ENCODE measurements around the gene NRCAM. TPM values are rescaled to one million over a fixed set of nuclear protein-coding genes. Genes with fewer than 3 reads are reported as not detected.
A peak's percentile ranks its signal among the peaks of the same experiment; 100 is the strongest.

Gene NRCAM
- total and polyA plus RNA-seq, 12 donors: 0.08 to 1.3 (median 0.38) TPM

DNA sequence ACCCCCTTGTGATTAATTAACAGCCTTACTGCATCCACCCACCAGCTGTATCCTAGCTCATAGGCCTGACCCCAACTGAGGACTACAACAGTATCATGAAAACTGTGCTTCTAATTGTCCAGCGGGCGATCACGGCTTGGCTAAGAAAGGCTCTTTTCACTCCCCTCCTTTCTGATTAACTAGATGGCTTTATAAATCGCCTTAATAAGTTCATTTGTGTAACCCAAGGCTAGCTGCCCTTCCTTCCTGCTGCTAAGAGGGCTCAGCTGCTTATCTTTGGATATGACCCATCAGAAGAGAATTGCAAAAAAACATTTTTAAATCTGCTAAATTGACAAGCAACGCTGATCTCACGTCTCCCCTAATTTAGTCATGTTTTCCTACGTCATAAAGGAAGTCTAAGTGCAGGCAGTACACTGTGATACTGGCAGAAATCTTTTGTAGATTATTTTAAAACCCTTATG, 163.1 kb downstream of the NRCAM start:
- peak in 2 of 8 donors; percentile 10 to 70 for ATAC-seq
- WGBS, 2 donors: 57 to 66% methylated on average over 7 of the region's 7 CpGs

GRCh38 chr7:108292541-108292940, 163.7 kb downstream of the NRCAM start:
- Histone ChIP-seq H3K27ac (peak overlapping the region in 1 of 10 donors; percentile 1), H3K4me3 (no peak overlapping the region), H3K4me1 (peaks cover 0 to 9% (median 0%) of the 10 kb centered on the region in 9 donors), H3K36me3 (no peaks in the 10 kb centered on the region), H3K27me3 (peaks cover 0 to 15% (median 0%) of the 10 kb centered on the region in 7 donors), H3K9me3 (no peaks in the 10 kb centered on the region)
- ATAC-seq: peak in 2 of 8 donors; percentile 17 to 41
- TF ChIP-seq, protein P1, sequence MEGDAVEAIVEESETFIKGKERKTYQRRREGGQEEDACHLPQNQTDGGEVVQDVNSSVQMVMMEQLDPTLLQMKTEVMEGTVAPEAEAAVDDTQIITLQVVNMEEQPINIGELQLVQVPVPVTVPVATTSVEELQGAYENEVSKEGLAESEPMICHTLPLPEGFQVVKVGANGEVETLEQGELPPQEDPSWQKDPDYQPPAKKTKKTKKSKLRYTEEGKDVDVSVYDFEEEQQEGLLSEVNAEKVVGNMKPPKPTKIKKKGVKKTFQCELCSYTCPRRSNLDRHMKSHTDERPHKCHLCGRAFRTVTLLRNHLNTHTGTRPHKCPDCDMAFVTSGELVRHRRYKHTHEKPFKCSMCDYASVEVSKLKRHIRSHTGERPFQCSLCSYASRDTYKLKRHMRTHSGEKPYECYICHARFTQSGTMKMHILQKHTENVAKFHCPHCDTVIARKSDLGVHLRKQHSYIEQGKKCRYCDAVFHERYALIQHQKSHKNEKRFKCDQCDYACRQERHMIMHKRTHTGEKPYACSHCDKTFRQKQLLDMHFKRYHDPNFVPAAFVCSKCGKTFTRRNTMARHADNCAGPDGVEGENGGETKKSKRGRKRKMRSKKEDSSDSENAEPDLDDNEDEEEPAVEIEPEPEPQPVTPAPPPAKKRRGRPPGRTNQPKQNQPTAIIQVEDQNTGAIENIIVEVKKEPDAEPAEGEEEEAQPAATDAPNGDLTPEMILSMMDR (IDR thresholded peaks at IDR 0.05): no peak
- intact Hi-C loops (cut with DNase I): no loop called here
- 77 to 79% methylated on average over 3 of the region's 3 CpGs for WGBS, 2 donors
- no peak for DNase-seq

More for the DNA sequence above, 163.1 kb downstream of the NRCAM start:
- Histone ChIP-seq H3K27ac (peak overlapping the region in 1 of 10 donors; percentile 1), H3K4me3 (no peak overlapping the region), H3K36me3 (no peaks in the 10 kb centered on the region), H3K27me3 (peaks cover 0 to 11% (median 0%) of the 10 kb centered on the region in 7 donors), H3K4me1 (peaks cover 0 to 9% (median 0%) of the 10 kb centered on the region in 9 donors), H3K9me3 (no peaks in the 10 kb centered on the region)
- no peak for DNase-seq
- intact Hi-C loops (cut with DNase I): no loop called here
- TF ChIP-seq, protein P1 (IDR thresholded peaks at IDR 0.05): no peak

DNA sequence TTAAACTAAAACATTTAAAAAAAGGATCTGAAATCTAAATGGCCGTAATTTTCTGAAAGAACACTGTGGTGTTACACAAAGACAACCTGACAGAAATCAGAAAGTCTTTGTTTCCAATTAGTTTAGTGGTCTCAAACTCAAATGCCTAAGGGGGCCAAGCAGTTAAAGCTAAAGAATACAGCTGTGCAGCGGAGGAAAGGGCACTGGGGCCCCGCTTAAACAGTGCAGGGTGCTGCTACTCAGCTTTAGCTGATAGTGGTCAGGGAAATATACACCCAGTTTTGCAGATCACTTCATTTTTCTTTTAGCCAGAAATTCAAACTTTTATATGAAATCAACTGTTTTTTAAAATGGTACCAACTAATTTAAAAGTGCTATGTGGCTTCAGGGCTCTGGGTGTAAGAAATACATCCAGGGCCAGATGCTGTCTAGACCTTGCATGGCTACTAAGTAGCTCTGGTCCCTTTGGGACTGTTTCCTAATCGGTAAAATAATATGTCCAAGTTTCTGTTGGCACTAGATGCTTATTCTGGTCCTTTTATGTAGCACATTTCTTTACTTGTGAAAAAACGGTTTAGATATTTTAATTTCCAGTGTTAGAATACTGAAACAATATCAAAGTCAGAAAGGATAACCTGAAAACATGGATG, 164.3 kb downstream of the NRCAM start:
- TF ChIP-seq, protein P1 (IDR thresholded peaks at IDR 0.05): no peak

DNA sequence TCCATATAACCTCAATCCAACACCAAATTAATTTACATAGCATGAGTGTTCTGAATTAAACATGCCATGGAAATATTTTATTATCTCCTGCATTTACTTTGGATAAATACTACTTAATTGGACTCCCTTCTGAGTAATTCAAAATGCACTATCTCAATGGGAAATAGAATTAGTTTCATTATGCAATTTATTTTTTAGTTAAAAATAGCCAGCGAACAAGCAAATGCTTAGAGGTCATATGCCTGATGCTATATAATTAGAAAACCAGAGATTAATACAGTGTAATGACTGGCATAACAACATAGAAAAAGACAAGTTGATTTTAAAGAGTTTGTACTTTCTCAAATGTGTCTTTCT, 165.1 kb downstream of the NRCAM start:
- peaks cover 0 to 15% (median 0%) of the 10 kb centered on the region in 7 donors for H3K27me3 ChIP-seq
- no peak overlapping the region for H3K4me3 ChIP-seq
- ATAC-seq (no peak), DNase-seq (no peak)
- H3K4me1 ChIP-seq: peaks cover 0 to 9% (median 0%) of the 10 kb centered on the region in 9 donors
- intact Hi-C loops (cut with DNase I): no loop called here
- H3K36me3 ChIP-seq: no peaks in the 10 kb centered on the region
- H3K9me3 ChIP-seq: no peaks in the 10 kb centered on the region
- 65 to 76% methylated on average over 1 of the region's 1 CpG for WGBS, 2 donors
- H3K27ac ChIP-seq: no peak overlapping the region
- TF ChIP-seq, protein P1 (IDR thresholded peaks at IDR 0.05): no peak

More for the DNA sequence above, 164.3 kb downstream of the NRCAM start:
- DNase-seq (no peak), ATAC-seq (peak in 5 of 8 donors; percentile 30 to 58 (median 42))
- intact Hi-C loops (cut with DNase I): no loop called here
- Histone ChIP-seq H3K4me1 (peaks cover 0 to 9% (median 0%) of the 10 kb centered on the region in 9 donors), H3K4me3 (no peak overlapping the region), H3K36me3 (no peaks in the 10 kb centered on the region), H3K9me3 (no peaks in the 10 kb centered on the region), H3K27me3 (peaks cover 0 to 15% (median 0%) of the 10 kb centered on the region in 7 donors), H3K27ac (no peak overlapping the region)
- 73 to 76% methylated on average over 5 of the region's 5 CpGs for WGBS, 2 donors
